Tibial nerve (tissue), 3 donors: Measurements from ENCODE around the gene TMEM238.

ENCODE experiments used
- POLR2A ChIP-seq, 2 donors: fragments of 450-650 bp; IDR thresholded peaks; one replicate each; pipeline ENCODE4 v1.6.1; 2017; ENCODE audit warnings: antibody characterized with exemption in 2 of 2, mild to moderate bottlenecking in 2 of 2, moderate library complexity in 2 of 2
- TF ChIP-seq, protein P1 (sequence below), 5 experiments: fragments of 200-600 bp in 3 of 5; fragments of 450-650 bp in 2 of 5; sonication (generic) in 3 of 5; IDR thresholded peaks; one replicate each; pipeline ENCODE4 v1.5.1; 2016 to 2019; ENCODE audit warnings: antibody characterized with exemption in 5 of 5, mild to moderate bottlenecking in 3 of 5, moderate library complexity in 2 of 5

DNA sequence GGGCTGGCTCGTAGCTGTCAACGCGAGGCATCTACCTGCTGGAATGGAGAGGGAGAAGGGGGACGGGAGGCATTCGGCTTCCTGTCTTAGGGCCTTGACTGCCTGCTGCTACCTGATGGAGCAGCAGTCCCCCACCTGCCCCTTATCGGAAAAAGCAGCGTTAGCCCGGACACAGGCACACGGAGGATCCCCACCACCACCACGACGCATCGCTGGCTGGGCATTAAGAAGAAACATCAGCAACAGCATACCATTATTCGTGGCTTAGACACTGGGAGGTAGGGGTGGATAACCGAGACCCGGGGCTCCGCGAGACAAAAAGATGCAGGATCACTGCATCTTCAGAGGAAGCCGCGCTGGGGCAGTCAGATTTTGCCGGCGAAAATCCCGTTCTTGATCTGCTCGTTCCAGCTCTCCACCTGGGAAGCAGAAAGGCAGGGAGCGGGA is 30.7 kb downstream of the TMEM238 start:
- TF ChIP-seq, protein P1, sequence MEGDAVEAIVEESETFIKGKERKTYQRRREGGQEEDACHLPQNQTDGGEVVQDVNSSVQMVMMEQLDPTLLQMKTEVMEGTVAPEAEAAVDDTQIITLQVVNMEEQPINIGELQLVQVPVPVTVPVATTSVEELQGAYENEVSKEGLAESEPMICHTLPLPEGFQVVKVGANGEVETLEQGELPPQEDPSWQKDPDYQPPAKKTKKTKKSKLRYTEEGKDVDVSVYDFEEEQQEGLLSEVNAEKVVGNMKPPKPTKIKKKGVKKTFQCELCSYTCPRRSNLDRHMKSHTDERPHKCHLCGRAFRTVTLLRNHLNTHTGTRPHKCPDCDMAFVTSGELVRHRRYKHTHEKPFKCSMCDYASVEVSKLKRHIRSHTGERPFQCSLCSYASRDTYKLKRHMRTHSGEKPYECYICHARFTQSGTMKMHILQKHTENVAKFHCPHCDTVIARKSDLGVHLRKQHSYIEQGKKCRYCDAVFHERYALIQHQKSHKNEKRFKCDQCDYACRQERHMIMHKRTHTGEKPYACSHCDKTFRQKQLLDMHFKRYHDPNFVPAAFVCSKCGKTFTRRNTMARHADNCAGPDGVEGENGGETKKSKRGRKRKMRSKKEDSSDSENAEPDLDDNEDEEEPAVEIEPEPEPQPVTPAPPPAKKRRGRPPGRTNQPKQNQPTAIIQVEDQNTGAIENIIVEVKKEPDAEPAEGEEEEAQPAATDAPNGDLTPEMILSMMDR (IDR thresholded peaks at IDR 0.05) = no peak
- no peak for TF ChIP-seq POLR2A (IDR thresholded peaks at IDR 0.05)
